Transverse colon (tissue), 4 donors: ENCODE results near the gene MSI1. TPM values are rescaled to one million over a fixed set of nuclear protein-coding genes. Genes with fewer than 3 reads are reported as not detected.

ENCODE experiments used
- DNase-seq: peaks from one replicate; pipeline ENCODE4 v3.0.0-alpha.2; 2019
- H3K27ac ChIP-seq, 4 donors: fragments of 200-600 bp; sonication (generic); 2 replicates each; pipeline ENCODE4 v1.5.1; 2016 to 2018; ENCODE audit warnings: inconsistent platforms in 4 of 4
- H3K27me3 ChIP-seq: fragments of 200-600 bp; sonication (generic); 2 replicates; pipeline ENCODE4 v1.5.1; 2017; ENCODE audit warnings: inconsistent platforms
- H3K36me3 ChIP-seq, 4 donors: fragments of 200-600 bp; sonication (generic); 2 replicates each; pipeline ENCODE4 v1.5.1; 2017 to 2019; ENCODE audit warnings: inconsistent platforms in 4 of 4
- H3K4me1 ChIP-seq, 4 donors: fragments of 200-600 bp; sonication (generic); 2 replicates each; pipeline ENCODE4 v1.5.1; 2017 to 2020; ENCODE audit warnings: inconsistent platforms in 4 of 4
- H3K4me3 ChIP-seq, 4 donors: fragments of 200-600 bp; sonication (generic); 1 replicate in 1 of 4; 2 replicates in 3 of 4; pipeline versions ENCODE4 v1.5.1 to v1.6.1; 2017 to 2019; ENCODE audit warnings: inconsistent platforms in 4 of 4
- H3K9me3 ChIP-seq, 2 donors: fragments of 200-600 bp; sonication (generic); 2 replicates each; pipeline ENCODE4 v1.5.1; 2017 to 2019; ENCODE audit warnings: inconsistent platforms in 2 of 2
- CTCF ChIP-seq, 5 experiments: fragments of 200-600 bp in 3 of 5; fragments of 450-650 bp in 2 of 5; sonication (generic) in 3 of 5; IDR thresholded peaks; 1 replicate in 2 of 5; 2 replicates in 3 of 5; pipeline ENCODE4 v1.5.1; 2016 to 2017; ENCODE audit warnings: antibody characterized with exemption in 5 of 5, inconsistent platforms in 3 of 5, mild to moderate bottlenecking in 2 of 5, moderate library complexity in 1 of 5
- EP300 ChIP-seq: sonication (generic); formaldehyde crosslinking; IDR thresholded peaks from one replicate; pipeline ENCODE4 v1.6.1; 2017; ENCODE audit warnings: antibody characterized with exemption, low read depth
- POLR2A ChIP-seq: fragments of 450-650 bp; IDR thresholded peaks from one replicate; pipeline ENCODE4 v1.6.1; 2016; ENCODE audit warnings: antibody characterized with exemption, mild to moderate bottlenecking, moderate library complexity
- POLR2AphosphoS5 ChIP-seq, 3 donors: sonication (generic); formaldehyde crosslinking; IDR thresholded peaks; one replicate each; pipeline ENCODE4 v1.6.1; 2016; ENCODE audit warnings: antibody characterized with exemption in 3 of 3
- WGBS, 2 donors: methylation state at CpG; one replicate each; pipeline ENCODE4 v1.1.5; 2018; ENCODE audit warnings: low coverage in 1 of 2; 5-methylcytosine and 5-hydroxymethylcytosine counted together
- in situ Hi-C, 4 donors: fragments of 200-750 bp; cut with MboI; loops; one replicate each; pipeline versions ENCODE4 v1.15.0 to v1.15.1; 2017; ENCODE audit warnings: low sequenced_read_pairs in 3 of 4, low pct_ligation_motif_present in 1 of 4, low pct_unique_long_range_greater_than_20kb in 1 of 4
- intact Hi-C: fragments of 100-400 bp; cut with DNase I; formaldehyde crosslinking; loops from one replicate; pipeline ENCODE4 v1.15.1; 2023; ENCODE audit warnings: low total_unique reads
- total RNA-seq, 4 donors: library from RNA; depleted of rRNA; stranded (reverse); fragments of >200 nt; gene quantifications; one replicate each; pipeline ENCODE4 v1.1.0, GENCODE V29; 2016

The MSI1 gene
- total RNA-seq, 4 donors from 2014 or later = 0.82 to 7.5 TPM; not detected in 2

DNA sequence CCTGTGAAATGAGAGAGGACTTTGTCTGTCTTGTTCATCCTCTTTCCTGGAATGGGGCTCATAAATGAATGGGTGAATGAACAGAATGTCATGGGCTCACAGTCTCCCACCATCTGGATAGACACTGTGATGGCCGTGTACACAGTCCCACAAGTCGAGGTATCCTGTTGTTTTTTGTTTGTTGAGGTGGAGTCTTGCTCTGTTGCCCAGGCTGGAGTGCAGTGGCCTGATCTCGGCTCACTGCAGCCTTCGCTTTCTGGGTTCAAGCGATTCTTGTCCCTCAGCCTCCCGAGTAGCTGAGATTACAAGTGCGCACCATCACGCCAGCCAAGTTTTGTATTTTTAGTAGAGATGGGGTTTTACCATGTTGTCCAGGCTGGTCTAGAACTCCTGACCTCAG is 25.3 kb downstream of the MSI1 start:
- WGBS, 2 donors = 84% methylated on average over 8 of the region's 8 CpGs; no CpG with 5 or more reads in 1 of the 2 donors
- Histone ChIP-seq H3K27ac (no peak overlapping the region), H3K27me3 (no peaks in the 10 kb centered on the region), H3K4me1 (no peaks in the 10 kb centered on the region), H3K4me3 (no peak overlapping the region), H3K36me3 (no peaks in the 10 kb centered on the region), H3K9me3 (no peaks in the 10 kb centered on the region)
- intact Hi-C loops = no loop called here
- no peak for DNase-seq
- in situ Hi-C loops = no loop called here
- TF ChIP-seq CTCF (IDR thresholded peaks at IDR 0.05) (no peak), EP300 (no peak), POLR2A (no peak), POLR2AphosphoS5 (IDR thresholded peaks at IDR 0.05) (no peak)

- in situ Hi-C loops = no loop called here
- no peak for TF ChIP-seq CTCF (IDR thresholded peaks at IDR 0.05)
- Histone ChIP-seq H3K9me3 (no peaks in the 10 kb centered on the region), H3K36me3 (no peaks in the 10 kb centered on the region), H3K4me1 (no peaks in the 10 kb centered on the region), H3K4me3 (no peak overlapping the region), H3K27ac (no peak overlapping the region), H3K27me3 (no peaks in the 10 kb centered on the region)
- WGBS, 2 donors = 74 to 76% methylated on average over 7 to 10 of the region's 10 CpGs
- DNase-seq = no peak
- intact Hi-C loops = no loop called here
These were observed 25.9 kb downstream of the MSI1 start for GRCh38 chr12:120343039-120343537.

- no peaks in the 10 kb centered on the region for H3K9me3 ChIP-seq
- DNase-seq = no peak
- H3K27me3 ChIP-seq = no peaks in the 10 kb centered on the region
- no peaks in the 10 kb centered on the region for H3K4me1 ChIP-seq
- intact Hi-C loops (no loop called here), in situ Hi-C loops (no loop called here)
- H3K36me3 ChIP-seq = no peaks in the 10 kb centered on the region
- H3K27ac ChIP-seq = no peak overlapping the region
- 63% methylated on average over 29 of the region's 30 CpGs; no CpG with 5 or more reads in 1 of the 2 donors for WGBS, 2 donors
- TF ChIP-seq CTCF (IDR thresholded peaks at IDR 0.05) (no peak), EP300 (no peak), POLR2AphosphoS5 (IDR thresholded peaks at IDR 0.05) (no peak), POLR2A (no peak)
- no peak overlapping the region for H3K4me3 ChIP-seq
These were observed 26.6 kb downstream of the MSI1 start for GRCh38 chr12:120342175-120343038.

GRCh38 chr12:120339256-120339655 is 29.7 kb downstream of the MSI1 start:
- Histone ChIP-seq H3K9me3 (no peaks in the 10 kb centered on the region), H3K27ac (no peak overlapping the region), H3K4me1 (no peaks in the 10 kb centered on the region), H3K36me3 (no peaks in the 10 kb centered on the region), H3K4me3 (no peak overlapping the region), H3K27me3 (no peaks in the 10 kb centered on the region)
- intact Hi-C loops = no loop called here
- TF ChIP-seq POLR2AphosphoS5 (IDR thresholded peaks at IDR 0.05) = no peak
- no peak for TF ChIP-seq EP300
- TF ChIP-seq POLR2A = no peak
- TF ChIP-seq CTCF (IDR thresholded peaks at IDR 0.05) = no peak
- WGBS, 2 donors = 69 to 81% methylated on average over 4 of the region's 4 CpGs
- DNase-seq = no peak
- in situ Hi-C loops = no loop called here
